HepG2 (cell line): ENCODE data around the gene RAB5B. TPM values are rescaled to one million over a fixed set of nuclear protein-coding genes. Genes with fewer than 3 reads are reported as not detected.

Experiments used
- ADNP ChIP-seq: sonication (generic); formaldehyde crosslinking; IDR thresholded peaks from 2 replicates; pipeline ENCODE4 v1.4.0; 2020; ENCODE audit warnings: missing genetic modification reagents
- CBX5 ChIP-seq: sonication (generic); formaldehyde crosslinking; IDR thresholded peaks from 2 replicates; pipeline ENCODE4 v1.4.0; 2020; ENCODE audit warnings: missing genetic modification reagents, borderline replicate concordance
- CREBL2 ChIP-seq: sonication (generic); formaldehyde crosslinking; IDR thresholded peaks from 2 replicates; pipeline ENCODE4 v1.8.1; 2023; ENCODE audit warnings: missing genetic modification reagents, mild to moderate bottlenecking, borderline replicate concordance
- HNRNPK ChIP-seq: fragments of 200-400 bp; formaldehyde crosslinking; IDR thresholded peaks from 2 replicates; pipeline ENCODE4 v1.6.1; 2018; ENCODE audit warnings: low read length, low read depth, moderate library complexity, mild to moderate bottlenecking; ENCODE audit not compliant: poor library complexity, severe bottlenecking
- ISX ChIP-seq: sonication (generic); formaldehyde crosslinking; conservative IDR thresholded peaks from 2 replicates; pipeline ENCODE4 v1.5.0; 2020; ENCODE audit warnings: missing genetic modification reagents
- KDM5B ChIP-seq: sonication (generic); formaldehyde crosslinking; IDR thresholded peaks from 2 replicates; pipeline ENCODE4 v1.4.0; 2020; ENCODE audit warnings: missing genetic modification reagents, mild to moderate bottlenecking, borderline replicate concordance
- KLF16 ChIP-seq, 2 experiments: sonication (generic) in 1 of 2; formaldehyde crosslinking in 1 of 2; IDR thresholded peaks; 2 replicates each; pipeline versions ENCODE4 v1.6.1 to v1.8.0; 2016 to 2023; ENCODE audit warnings: missing genetic modification reagents in 2 of 2, missing compliant biosample characterization in 1 of 2
- MIER2 ChIP-seq: IDR thresholded peaks from 2 replicates; pipeline ENCODE4 v1.6.1; 2016; ENCODE audit warnings: missing biosample characterization, missing genetic modification reagents
- MTA1 ChIP-seq: sonication (generic); formaldehyde crosslinking; IDR thresholded peaks from 2 replicates; pipeline ENCODE4 v1.4.0; 2020; ENCODE audit warnings: missing genetic modification reagents, mild to moderate bottlenecking, borderline replicate concordance
- MXD4 ChIP-seq: IDR thresholded peaks from 2 replicates; pipeline ENCODE4 v1.6.1; 2016; ENCODE audit warnings: mild to moderate bottlenecking, missing biosample characterization, missing genetic modification reagents
- NCOA2 ChIP-seq: sonication (generic); formaldehyde crosslinking; IDR thresholded peaks from 2 replicates; pipeline ENCODE4 v1.8.0; 2022; ENCODE audit warnings: inconsistent platforms
- POLR2A ChIP-seq, 2 experiments: IDR thresholded peaks; 2 replicates each; pipeline ENCODE4 v1.6.1; 2011; ENCODE audit warnings: low read depth in 2 of 2, low read length in 2 of 2, mild to moderate bottlenecking in 1 of 2, moderate library complexity in 1 of 2; ENCODE audit not compliant: insufficient read depth in 1 of 2
- PPARG ChIP-seq: conservative IDR thresholded peaks from 2 replicates; pipeline ENCODE4 v1.6.1; 2016; ENCODE audit warnings: missing biosample characterization, missing genetic modification reagents
- RFX3 ChIP-seq: IDR thresholded peaks from 2 replicates; pipeline ENCODE4 v1.6.1; 2016; ENCODE audit warnings: missing biosample characterization, missing genetic modification reagents
- SMC3 ChIP-seq: IDR thresholded peaks from 2 replicates; pipeline ENCODE4 v1.6.1; 2011; ENCODE audit warnings: low read length, improper control_type of control experiment
- STAG1 ChIP-seq: sonication (generic); formaldehyde crosslinking; IDR thresholded peaks from 2 replicates; pipeline ENCODE4 v1.4.0; 2020; ENCODE audit warnings: missing genetic modification reagents
- TSC22D2 ChIP-seq: sonication (generic); formaldehyde crosslinking; IDR thresholded peaks from 2 replicates; pipeline ENCODE4 v1.5.1; 2020; ENCODE audit warnings: missing genetic modification reagents, mild to moderate bottlenecking, borderline replicate concordance
- XRCC5 ChIP-seq: fragments of 200-400 bp; formaldehyde crosslinking; optimal IDR thresholded peaks from 2 replicates; pipeline ENCODE3; 2017; ENCODE audit warnings: mild to moderate bottlenecking, low read length
- ZBTB4 ChIP-seq: sonication (generic); formaldehyde crosslinking; IDR thresholded peaks from 2 replicates; pipeline ENCODE4 v1.4.0; 2020; ENCODE audit warnings: missing genetic modification reagents, mild to moderate bottlenecking, borderline replicate concordance
- ZNF17 ChIP-seq: sonication (generic); formaldehyde crosslinking; IDR thresholded peaks from 2 replicates; pipeline ENCODE4 v1.5.0; 2020; ENCODE audit warnings: mild to moderate bottlenecking, missing genetic modification reagents
- ZNF225 ChIP-seq: sonication (generic); formaldehyde crosslinking; IDR thresholded peaks from 2 replicates; pipeline ENCODE4 v1.4.0; 2020; ENCODE audit warnings: mild to moderate bottlenecking, missing genetic modification reagents
- ZNF44 ChIP-seq: sonication (generic); formaldehyde crosslinking; IDR thresholded peaks from 2 replicates; pipeline ENCODE4 v1.5.1; 2020; ENCODE audit warnings: mild to moderate bottlenecking, missing genetic modification reagents
- ZNF598 ChIP-seq: sonication (generic); formaldehyde crosslinking; IDR thresholded peaks from 2 replicates; pipeline ENCODE4 v1.5.1; 2020; ENCODE audit warnings: mild to moderate bottlenecking, missing genetic modification reagents, borderline replicate concordance
- ZNF644 ChIP-seq: IDR thresholded peaks from 2 replicates; pipeline ENCODE4 v1.6.1; 2016; ENCODE audit warnings: low read depth
- polyA plus RNA-seq, 8 experiments: library from polyadenylated mRNA; depleted of rRNA in 3 of 8; stranded (reverse) in 7 of 8; unstranded in 1 of 8; fragments of >200 nt; fragmentation: Illumina TruSeq in 4 of 8; extraction: Trizol in 4 of 8; gene quantifications; 2 replicates each; pipeline versions ENCODE4 v1.2.1 to v1.2.3, GENCODE V29; 2011 to 2016; ENCODE audit warnings: low read depth in 4 of 8, missing spikeins in 1 of 8, mixed read lengths in 1 of 8; ENCODE audit not compliant: insufficient read depth in 1 of 8
- total RNA-seq, 5 experiments: library from RNA; depleted of rRNA; stranded (reverse); fragments of >200 nt; fragmentation: Illumina TruSeq; extraction: Trizol; gene quantifications; 2 replicates each; pipeline ENCODE4 v1.2.3, GENCODE V29; 2016; ENCODE audit warnings: low read depth in 1 of 5
- TF ChIP-seq, protein P1 (sequence below): sonication (generic); formaldehyde crosslinking; IDR thresholded peaks from 2 replicates; pipeline ENCODE4 v1.4.0; 2020; ENCODE audit warnings: missing genetic modification reagents

Gene RAB5B
- total and polyA plus RNA-seq, 2 of the 13 experiments (the other 11 are each of a cell fraction or from before 2014, with no cell fraction given), result 26.0 to 68.3 TPM

- TF ChIP-seq MTA1 (no peak), KLF16 (CRISPR knock-in tag; IDR thresholded peaks at IDR 0.05) (peak in 1 of 2 experiments; percentile 70; a peak in 2 of 4 replicates), ZNF44 (no peak), ISX (CRISPR knock-in tag) (no peak), PPARG (CRISPR knock-in tag) (no peak), CBX5 (CRISPR knock-in tag) (0 out of 2 replicates have a peak, but pooled peaks have one; percentile 15), SMC3 (no peak), ZNF644 (CRISPR knock-in tag) (no peak), ADNP (CRISPR knock-in tag) (no peak), MXD4 (CRISPR knock-in tag) (0 out of 2 replicates have a peak, but pooled peaks have one; percentile 25), ZNF17 (CRISPR knock-in tag) (no peak), XRCC5 (no peak), ZNF225 (CRISPR knock-in tag) (no peak), NCOA2 (CRISPR knock-in tag) (no peak), RFX3 (CRISPR knock-in tag) (no peak), CREBL2 (CRISPR knock-in tag) (no peak), ZBTB4 (CRISPR knock-in tag) (no peak), KDM5B (CRISPR knock-in tag) (peak; percentile 50), TSC22D2 (CRISPR knock-in tag) (no peak), HNRNPK (no peak), STAG1 (CRISPR knock-in tag) (0 out of 2 replicates have a peak, but pooled peaks have one; percentile 11), ZNF598 (CRISPR knock-in tag) (no peak), MIER2 (CRISPR knock-in tag) (no peak), POLR2A (IDR thresholded peaks at IDR 0.05; ENCODE audit: insufficient read depth in 1 of 2, low read depth in 2 of 2, low read length in 2 of 2) (peak; percentile 56 to 62)
- TF ChIP-seq, protein P1, sequence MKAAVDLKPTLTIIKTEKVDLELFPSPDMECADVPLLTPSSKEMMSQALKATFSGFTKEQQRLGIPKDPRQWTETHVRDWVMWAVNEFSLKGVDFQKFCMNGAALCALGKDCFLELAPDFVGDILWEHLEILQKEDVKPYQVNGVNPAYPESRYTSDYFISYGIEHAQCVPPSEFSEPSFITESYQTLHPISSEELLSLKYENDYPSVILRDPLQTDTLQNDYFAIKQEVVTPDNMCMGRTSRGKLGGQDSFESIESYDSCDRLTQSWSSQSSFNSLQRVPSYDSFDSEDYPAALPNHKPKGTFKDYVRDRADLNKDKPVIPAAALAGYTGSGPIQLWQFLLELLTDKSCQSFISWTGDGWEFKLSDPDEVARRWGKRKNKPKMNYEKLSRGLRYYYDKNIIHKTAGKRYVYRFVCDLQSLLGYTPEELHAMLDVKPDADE, result no peak
Measured at GRCh38 chr12:55926738-55927587, 46.9 kb upstream of the RAB5B start (continued).
